ELR (cell line): ENCODE data around the gene ULK3.

Experiments used
- DNase-seq: peaks from one replicate; pipeline ENCODE4 v3.0.0-alpha.2; 2015; ENCODE audit warnings: low read depth

Gene ULK3

DNA sequence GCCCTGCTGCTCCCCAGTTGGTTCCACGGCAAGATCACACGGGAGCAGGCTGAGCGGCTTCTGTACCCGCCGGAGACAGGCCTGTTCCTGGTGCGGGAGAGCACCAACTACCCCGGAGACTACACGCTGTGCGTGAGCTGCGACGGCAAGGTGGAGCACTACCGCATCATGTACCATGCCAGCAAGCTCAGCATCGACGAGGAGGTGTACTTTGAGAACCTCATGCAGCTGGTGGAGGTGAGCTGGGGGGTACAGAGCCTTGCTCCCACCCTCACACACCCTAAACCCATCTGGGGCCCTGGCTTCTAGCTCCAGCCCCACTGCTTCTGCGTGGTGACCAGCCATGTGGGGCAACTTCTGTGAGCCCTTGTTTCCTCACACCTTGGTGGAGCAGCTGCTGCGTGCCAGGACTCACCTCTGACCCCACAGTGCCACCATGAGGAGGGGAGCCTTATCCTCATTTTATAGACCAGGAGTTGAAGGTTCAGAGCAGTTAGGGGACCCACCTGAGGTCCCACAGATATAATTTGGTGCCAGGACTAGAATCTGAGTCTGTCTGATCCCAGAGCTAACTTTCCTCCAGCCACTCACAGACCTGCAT is 43.6 kb downstream of the ULK3 start:
- no peak for DNase-seq

DNA sequence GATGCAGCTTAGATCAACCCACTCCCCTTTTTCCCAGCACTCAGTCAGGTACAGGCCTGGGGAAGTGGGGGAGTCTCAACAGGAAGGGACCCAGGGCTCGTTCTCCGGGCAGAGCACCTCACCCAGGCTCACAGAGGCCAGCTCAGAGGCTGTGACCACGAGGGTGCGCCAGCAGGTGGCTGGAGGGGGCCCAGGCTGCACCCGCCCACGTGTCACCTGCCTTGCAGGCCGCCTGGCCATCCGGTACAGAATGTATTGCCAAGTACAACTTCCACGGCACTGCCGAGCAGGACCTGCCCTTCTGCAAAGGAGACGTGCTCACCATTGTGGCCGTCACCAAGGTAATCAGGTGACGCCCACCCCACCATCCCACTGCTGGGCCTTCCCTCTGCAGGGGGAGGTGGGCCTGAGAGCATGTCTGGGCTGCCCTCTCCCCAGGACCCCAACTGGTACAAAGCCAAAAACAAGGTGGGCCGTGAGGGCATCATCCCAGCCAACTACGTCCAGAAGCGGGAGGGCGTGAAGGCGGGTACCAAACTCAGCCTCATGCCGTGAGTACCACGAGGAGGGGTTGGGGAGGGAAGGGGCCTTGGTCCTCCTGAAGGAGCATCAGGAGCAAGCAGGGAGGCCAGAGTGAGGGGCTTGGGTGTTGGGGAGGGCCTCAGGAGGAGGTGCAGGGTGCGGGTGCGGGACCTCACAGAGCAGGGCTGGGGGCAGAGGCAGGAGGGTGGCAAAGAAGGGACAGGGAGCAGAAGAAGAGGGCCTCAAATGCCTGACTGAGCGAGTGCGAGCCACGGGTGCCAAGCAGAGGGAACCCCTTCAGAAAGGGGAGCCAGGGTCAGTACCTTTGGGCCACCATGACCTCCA is 44.3 kb downstream of the ULK3 start:
- DNase-seq, result no peak

GRCh38 chr15:74795966-74796625 is 46.9 kb downstream of the ULK3 start:
- DNase-seq, result no peak

- DNase-seq, result no peak
These were observed 48.0 kb downstream of the ULK3 start for GRCh38 chr15:74794970-74795349.

DNA sequence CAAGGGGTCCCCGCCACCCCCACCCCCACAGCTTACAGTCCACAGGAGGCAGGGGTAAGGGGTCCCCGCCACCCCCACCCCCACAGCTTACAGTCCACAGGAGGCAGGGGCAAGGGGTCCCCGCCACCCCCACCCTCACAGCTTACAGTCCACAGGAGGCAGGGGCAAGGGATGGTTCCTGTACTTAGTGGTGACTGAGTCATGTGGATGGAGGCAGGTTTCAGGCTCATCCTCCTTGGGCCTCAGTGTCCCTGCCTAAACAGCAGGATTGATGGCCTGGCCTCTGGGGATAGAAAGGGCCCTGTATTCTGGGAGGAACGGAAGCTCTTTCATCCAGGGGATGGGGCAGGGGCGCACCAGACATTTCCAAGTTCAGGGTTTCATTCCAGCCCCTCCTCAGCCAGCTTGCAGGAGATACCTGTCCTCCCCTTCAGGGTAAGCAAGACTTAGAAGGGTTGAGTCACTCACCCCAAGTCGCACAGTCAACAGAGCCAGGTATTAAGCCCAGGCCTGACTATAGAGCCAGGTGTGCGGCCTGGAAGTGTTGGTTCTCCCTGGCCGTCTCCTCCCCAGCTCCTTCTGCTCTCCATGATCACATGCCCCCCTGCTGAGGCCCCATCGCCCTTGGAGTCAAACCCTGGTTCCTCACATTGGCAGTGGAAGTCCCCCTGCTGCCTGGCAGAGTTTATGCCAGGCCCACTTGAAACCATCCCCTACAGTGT is 48.5 kb downstream of the ULK3 start:
- no peak for DNase-seq

GRCh38 chr15:74793135-74794028 is 49.6 kb downstream of the ULK3 start:
- DNase-seq, result peak; percentile 45

GRCh38 chr15:74792227-74793016 is 50.5 kb downstream of the ULK3 start:
- no peak for DNase-seq

GRCh38 chr15:74791667-74792066 is 51.3 kb downstream of the ULK3 start:
- DNase-seq, result no peak

GRCh38 chr15:74791007-74791406 is 51.9 kb downstream of the ULK3 start:
- DNase-seq, result no peak

DNA sequence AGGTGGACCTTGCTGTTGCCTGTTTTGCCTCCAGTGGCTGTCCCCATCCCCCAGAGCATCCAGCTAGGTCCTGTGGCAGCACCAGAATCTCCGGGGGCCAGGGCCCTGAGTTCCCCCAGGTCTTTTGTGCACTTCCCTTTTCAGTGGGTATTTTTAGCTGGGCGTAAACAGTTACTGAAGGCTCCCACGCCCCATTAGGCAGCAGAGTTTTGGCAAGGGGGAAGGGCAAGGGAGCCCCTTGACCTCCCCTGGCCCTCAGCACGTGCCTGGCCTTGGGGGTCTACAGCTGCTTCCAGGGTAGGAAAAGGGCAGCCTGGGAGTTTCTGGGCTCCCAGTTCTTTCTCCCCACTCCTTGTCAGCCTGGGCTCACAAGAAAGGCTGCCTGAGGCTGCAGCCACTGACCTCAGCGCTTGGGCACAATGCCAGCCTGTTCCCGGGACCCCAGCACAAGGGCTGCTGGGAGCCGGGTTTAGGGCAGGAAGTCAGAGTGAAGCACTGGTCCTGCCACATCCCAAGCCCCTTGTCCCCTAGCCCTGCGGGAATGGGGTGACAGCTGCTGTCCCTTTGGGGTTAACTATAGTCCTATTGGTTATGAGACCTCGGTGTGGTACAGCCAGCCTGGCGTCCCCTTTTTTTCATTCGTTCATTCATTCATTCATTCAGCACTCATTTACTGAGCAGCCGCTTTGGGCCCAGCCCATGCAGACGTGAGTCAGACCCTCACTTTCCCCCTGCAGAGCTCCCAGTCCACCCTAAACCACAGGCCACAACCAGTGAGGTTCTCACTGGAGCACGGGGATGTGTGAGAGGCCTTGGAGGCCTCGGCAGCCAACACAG is 52.7 kb downstream of the ULK3 start:
- peak; percentile 92 for DNase-seq

- DNase-seq, result no peak
These were observed 53.2 kb downstream of the ULK3 start for GRCh38 chr15:74789741-74790079.

DNA sequence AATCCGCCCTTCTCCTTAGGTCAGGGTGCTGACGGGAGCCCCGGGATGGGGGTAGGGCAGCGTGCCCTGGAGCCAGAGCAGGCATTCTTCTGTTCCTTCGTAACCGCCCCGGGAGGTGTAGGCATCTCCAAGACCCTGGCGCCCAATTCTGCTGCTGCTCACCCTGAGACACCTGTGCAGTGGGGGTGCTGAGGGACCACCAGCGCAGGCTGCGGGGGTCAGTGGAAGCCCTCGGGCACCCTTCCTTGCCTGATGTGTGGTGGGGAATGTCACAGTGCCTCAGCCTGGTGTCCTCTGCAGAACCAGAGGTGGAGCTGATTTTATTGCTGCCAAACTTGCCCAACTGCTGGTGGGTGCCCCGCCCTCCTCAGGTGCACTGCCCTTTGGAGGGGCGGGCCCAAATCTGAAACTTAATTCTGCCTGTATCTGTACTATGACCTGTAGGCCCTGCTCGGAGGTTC is 53.8 kb downstream of the ULK3 start:
- DNase-seq, result no peak

DNA sequence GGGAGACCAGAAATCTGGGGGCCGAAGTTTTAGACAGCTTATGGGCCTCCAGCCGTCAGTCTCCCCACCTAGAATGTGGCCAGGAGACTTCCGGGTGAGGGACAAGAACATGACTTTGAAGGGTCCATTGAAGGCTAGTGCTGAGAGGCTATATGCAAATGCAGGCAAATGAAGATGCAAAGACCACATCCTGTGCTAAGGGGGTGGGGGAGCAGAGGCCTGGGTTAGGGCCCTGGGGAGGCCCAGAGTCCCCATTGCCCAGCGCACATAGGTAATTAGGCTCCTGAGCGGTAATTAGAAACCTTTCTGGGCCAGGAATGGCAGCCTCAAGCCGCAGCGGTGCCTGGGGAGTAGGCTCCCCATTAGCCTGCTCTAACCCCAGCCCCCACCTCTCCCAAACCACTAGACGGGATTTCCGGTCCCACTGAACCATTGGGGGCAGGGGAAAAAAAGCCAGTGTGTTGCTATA is 54.2 kb downstream of the ULK3 start:
- no peak for DNase-seq

DNA sequence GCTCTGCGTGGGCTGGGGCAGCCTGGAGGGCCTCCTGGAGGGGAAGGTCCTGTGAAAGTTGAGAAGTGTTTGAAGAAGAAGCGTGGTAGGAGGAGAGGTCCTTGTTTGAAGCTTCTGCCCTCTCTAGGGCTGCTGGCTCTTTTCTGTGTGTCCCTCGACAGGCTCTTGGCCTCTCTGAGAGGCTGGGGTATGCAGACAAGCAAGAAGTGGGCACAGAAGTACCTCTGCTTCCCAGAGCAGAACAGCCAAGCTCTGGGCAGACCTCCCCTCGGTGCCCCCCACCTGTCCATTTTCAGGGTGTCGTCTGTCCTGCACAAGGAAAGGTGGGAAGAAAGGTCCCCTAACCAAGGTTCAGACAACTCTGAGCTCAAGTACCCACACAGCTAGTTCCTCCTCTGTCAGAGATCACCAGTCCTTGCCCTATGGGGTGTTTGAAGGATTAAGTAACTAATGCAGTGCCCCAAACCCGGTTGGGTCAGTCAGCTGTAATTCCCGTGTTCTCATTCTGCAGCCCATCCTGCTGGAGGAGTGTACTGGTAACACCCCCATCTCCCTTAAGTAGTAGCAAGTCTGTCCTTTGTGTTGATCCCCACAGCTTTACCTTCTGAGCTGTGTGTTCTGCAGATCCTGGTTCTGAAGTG is 54.8 kb downstream of the ULK3 start:
- DNase-seq, result no peak

DNA sequence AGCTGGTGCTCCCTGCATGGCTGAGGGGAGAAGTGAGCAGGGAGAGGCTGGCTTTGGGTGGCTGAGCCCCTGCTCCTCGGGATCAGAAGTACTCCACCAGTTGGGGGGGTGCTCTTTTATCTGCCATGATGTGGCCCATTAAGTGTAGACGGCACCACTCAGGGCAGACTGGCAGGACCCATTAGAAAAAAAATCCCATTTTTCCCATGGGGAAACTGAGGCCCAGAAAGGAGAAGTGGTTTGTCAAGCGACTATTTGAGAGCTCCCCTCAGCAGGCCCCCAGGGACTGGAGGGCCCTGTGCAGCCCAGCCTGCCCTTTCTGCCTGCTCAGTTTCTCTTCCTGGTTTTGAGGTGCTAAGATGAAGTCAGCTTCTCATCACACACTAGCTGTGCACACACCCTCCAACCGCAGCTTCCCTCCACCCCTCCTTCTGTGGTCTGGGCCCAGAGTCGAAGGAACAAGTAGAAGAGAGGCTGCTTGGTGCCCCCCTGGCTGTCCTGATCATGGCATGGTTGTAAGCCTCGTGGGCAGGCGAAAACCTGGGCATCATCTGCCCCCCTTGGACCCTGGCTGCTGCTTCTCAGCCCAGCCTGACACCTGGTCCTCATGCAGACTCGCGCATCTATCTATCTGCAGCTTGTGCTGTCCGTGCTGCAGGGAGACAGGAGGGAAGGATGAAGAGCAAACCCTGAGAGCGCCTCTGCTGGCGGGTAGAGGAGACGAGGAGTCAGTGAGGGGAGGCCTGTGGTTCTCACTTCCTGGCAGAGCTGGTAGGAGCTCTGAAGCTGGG is 55.5 kb downstream of the ULK3 start:
- peak; percentile 75 for DNase-seq

- no peak for DNase-seq
These were observed 56.3 kb downstream of the ULK3 start for GRCh38 chr15:74786551-74787165.
